NCI-H1105 treated with DMSO at 0.1 percent for 48 hours (cell line): Measurements from ENCODE around the gene GRIK4.
A peak's percentile ranks its signal among the peaks of the same experiment; 100 is the strongest.

Source experiments
- DNase-seq: peaks from one replicate; lab custom pipeline; 2025; lab: John Stamatoyannopoulos, UW

Gene GRIK4

GRCh38 chr11:120815319-120816100 lies 304.0 kb downstream of the GRIK4 start:
- DNase-seq, result no peak

GRCh38 chr11:120816176-120816575 lies 304.6 kb downstream of the GRIK4 start:
- no peak for DNase-seq

GRCh38 chr11:120816711-120817110 lies 305.2 kb downstream of the GRIK4 start:
- DNase-seq, result no peak

- DNase-seq, result no peak
These were observed 305.6 kb downstream of the GRIK4 start for GRCh38 chr11:120817158-120817557.

GRCh38 chr11:120818097-120818496 lies 306.5 kb downstream of the GRIK4 start:
- DNase-seq, result no peak

- DNase-seq, result no peak
These were observed 307.5 kb downstream of the GRIK4 start for GRCh38 chr11:120819003-120819402.

GRCh38 chr11:120819437-120820365 lies 308.2 kb downstream of the GRIK4 start:
- peak; percentile 26 for DNase-seq

- no peak for DNase-seq
These were observed 311.6 kb downstream of the GRIK4 start for GRCh38 chr11:120823159-120823558.

- DNase-seq, result no peak
These were observed 312.7 kb downstream of the GRIK4 start for GRCh38 chr11:120824242-120824641.

- no peak for DNase-seq
These were observed 315.6 kb downstream of the GRIK4 start for GRCh38 chr11:120827198-120827597.

GRCh38 chr11:120827820-120828219 lies 316.3 kb downstream of the GRIK4 start:
- no peak for DNase-seq

GRCh38 chr11:120828847-120829246 lies 317.3 kb downstream of the GRIK4 start:
- DNase-seq, result no peak

- no peak for DNase-seq
These were observed 318.6 kb downstream of the GRIK4 start for GRCh38 chr11:120830085-120830620.

- peak; percentile 65 for DNase-seq
These were observed 321.1 kb downstream of the GRIK4 start for GRCh38 chr11:120832481-120833238.

GRCh38 chr11:120834686-120835210 lies 323.2 kb downstream of the GRIK4 start:
- DNase-seq, result no peak

GRCh38 chr11:120835601-120836228 lies 324.2 kb downstream of the GRIK4 start:
- no peak for DNase-seq

- DNase-seq, result no peak
These were observed 326.1 kb downstream of the GRIK4 start for GRCh38 chr11:120837696-120838095.

GRCh38 chr11:120839201-120839600 lies 327.7 kb downstream of the GRIK4 start:
- no peak for DNase-seq

- DNase-seq, result no peak
These were observed 328.4 kb downstream of the GRIK4 start for GRCh38 chr11:120839846-120840402.

- no peak for DNase-seq
These were observed 329.1 kb downstream of the GRIK4 start for GRCh38 chr11:120840661-120841060.

- DNase-seq, result no peak
These were observed 329.5 kb downstream of the GRIK4 start for GRCh38 chr11:120841074-120841473.
